Activated B cell treated with CpG ODN at 0.5 μM for 24 hours (primary cell): ENCODE measurements around the gene DCP2. TPM values are rescaled to one million over a fixed set of nuclear protein-coding genes. Genes with fewer than 3 reads are reported as not detected.

Experiments
- ATAC-seq: fragments of 200-7000 bp; cut with Tn5 transposase; one replicate; pipeline ENCODE4 v1.10.0; 2021; ENCODE audit warnings: low read depth, mild to moderate bottlenecking, moderate library complexity
- CTCF ChIA-PET: fragments of 350-600 bp; sonication (Branson Sonifier 250); formaldehyde crosslinking; loops from one replicate; lab custom pipeline; 2021; ENCODE audit warnings: antibody characterized with exemption; lab: Charles Lee
- POLR2A ChIA-PET: fragments of 350-600 bp; sonication (Branson Sonifier 250); formaldehyde crosslinking; loops from one replicate; lab custom pipeline; 2021; ENCODE audit warnings: antibody characterized with exemption; lab: Charles Lee
- DNase-seq: peaks from one replicate; pipeline ENCODE4 v3.0.0; 2022
- H3K27ac Mint-ChIP-seq: one replicate; pipeline ENCODE4 v1.8.0; 2020; ENCODE audit warnings: mixed read lengths
- H3K27me3 Mint-ChIP-seq: one replicate; pipeline ENCODE4 v1.8.0; 2021; ENCODE audit warnings: mixed read lengths
- H3K36me3 Mint-ChIP-seq: one replicate; pipeline ENCODE4 v1.8.0; 2021; ENCODE audit warnings: low read depth, mixed read lengths
- H3K4me1 Mint-ChIP-seq: one replicate; pipeline ENCODE4 v1.8.0; 2021; ENCODE audit warnings: mixed read lengths
- H3K4me3 Mint-ChIP-seq: one replicate; pipeline ENCODE4 v1.8.0; 2020; ENCODE audit warnings: mild to moderate bottlenecking, mixed read lengths
- H3K9me3 Mint-ChIP-seq: one replicate; pipeline ENCODE4 v1.8.0; 2020; ENCODE audit warnings: mixed read lengths
- CTCF ChIP-seq: fragments of 200-600 bp; IDR thresholded peaks from one replicate; pipeline ENCODE4 v1.8.0; 2022; ENCODE audit warnings: antibody characterized with exemption, mild to moderate bottlenecking
- intact Hi-C: fragments of 100-400 bp; cut with micrococcal nuclease; formaldehyde crosslinking; loops from one replicate; pipeline ENCODE4 v1.15.1; 2024
- total RNA-seq: library from RNA; stranded (reverse); gene quantifications from 2 replicates; pipeline ENCODE4 v1.2.3, GENCODE V29; 2022

The DCP2 gene
- total RNA-seq, 1 donor from 2014 or later: 56.0 TPM

- Mint-ChIP-seq H3K27ac (no peak overlapping the region), H3K36me3 (peaks cover 11% of the 10 kb centered on the region), H3K4me3 (no peak overlapping the region), H3K27me3 (no peaks in the 10 kb centered on the region), H3K9me3 (no peaks in the 10 kb centered on the region), H3K4me1 (peaks cover 39% of the 10 kb centered on the region)
- ATAC-seq (no peak), DNase-seq (no peak)
- no peak for TF ChIP-seq CTCF
- ChIA-PET POLR2A (no interaction called here), CTCF (interaction anchor here (0.6 kb wide), 1 partner anchor 107 kb away, joined by 3 read pairs; no protein-coding TSS in a partner anchor)
- intact Hi-C loops: no loop called here
Measured at GRCh38 chr5:112973904-112974303, 2.7 kb upstream of the DCP2 start.

- no peak for DNase-seq
- H3K9me3 Mint-ChIP-seq: no peaks in the 10 kb centered on the region
- peaks cover 11% of the 10 kb centered on the region for H3K36me3 Mint-ChIP-seq
- no peaks in the 10 kb centered on the region for H3K27me3 Mint-ChIP-seq
- no peak for ATAC-seq
- intact Hi-C loops: loop anchor here (5.0 kb wide), 1 partner anchor 453 kb away; no protein-coding TSS in a partner anchor
- no peak for TF ChIP-seq CTCF
- no peak overlapping the region for H3K4me3 Mint-ChIP-seq
- no peak overlapping the region for H3K27ac Mint-ChIP-seq
- peaks cover 41% of the 10 kb centered on the region for H3K4me1 Mint-ChIP-seq
- ChIA-PET POLR2A (interaction anchor here (0.6 to 1.6 kb wide), 3 partner anchors 15 to 126 kb away, joined by 3 read pairs; no protein-coding TSS in a partner anchor), CTCF (interaction anchor here (0.5 to 2.2 kb wide), 2 partner anchors 21 to 56 kb away, joined by 3 to 9 read pairs; no protein-coding TSS in a partner anchor)
Measured at GRCh38 chr5:112974901-112975300, 1.7 kb upstream of the DCP2 start.

GRCh38 chr5:112975721-112976431 is 722 bp upstream of the DCP2 start:
- intact Hi-C loops: loop anchor here (1.0 to 5.0 kb wide), 7 partner anchors 54 to 1463 kb away; partner anchors contain the start of genes REEP5, SRP19, STARD4 and YTHDC2
- no peak for DNase-seq
- Mint-ChIP-seq H3K27me3 (no peaks in the 10 kb centered on the region), H3K4me1 (peaks cover 49% of the 10 kb centered on the region), H3K9me3 (no peaks in the 10 kb centered on the region), H3K4me3 (peak overlapping the region; percentile 100), H3K36me3 (peaks cover 15% of the 10 kb centered on the region), H3K27ac (peak overlapping the region; percentile 96)
- ATAC-seq: no peak
- ChIA-PET POLR2A (interaction anchor here (0.5 to 2.0 kb wide), 20 partner anchors 8 to 815 kb away, joined by 3 to 41 read pairs (median 4); partner anchors contain the start of genes REEP5, SRP19 and YTHDC2), CTCF (interaction anchor here (0.5 to 2.2 kb wide), 7 partner anchors 13 to 425 kb away, joined by 3 to 9 read pairs (median 4); no protein-coding TSS in a partner anchor)
- TF ChIP-seq CTCF: no peak

- DNase-seq: no peak
- Mint-ChIP-seq H3K36me3 (peaks cover 25% of the 10 kb centered on the region), H3K9me3 (no peaks in the 10 kb centered on the region), H3K27ac (peak overlapping the region; percentile 96), H3K4me3 (peak overlapping the region; percentile 100), H3K27me3 (no peaks in the 10 kb centered on the region), H3K4me1 (peaks cover 54% of the 10 kb centered on the region)
- POLR2A ChIA-PET: no interaction called here
- CTCF ChIA-PET: no interaction called here
- ATAC-seq: no peak
- intact Hi-C loops: loop anchor here (2.0 to 5.0 kb wide), 4 partner anchors 271 to 1465 kb away; partner anchors contain the start of gene STARD4
- no peak for TF ChIP-seq CTCF
Measured at GRCh38 chr5:112977440-112977861, 853 bp downstream of the DCP2 start.

- Mint-ChIP-seq H3K4me3 (no peak overlapping the region), H3K9me3 (no peaks in the 10 kb centered on the region), H3K36me3 (peaks cover 38% of the 10 kb centered on the region), H3K4me1 (peaks cover 64% of the 10 kb centered on the region), H3K27ac (no peak overlapping the region), H3K27me3 (no peaks in the 10 kb centered on the region)
- intact Hi-C loops: loop anchor here (5.0 kb wide), 1 partner anchor 457 kb away; no protein-coding TSS in a partner anchor
- TF ChIP-seq CTCF: no peak
- POLR2A ChIA-PET: interaction anchor here (0.8 kb wide), 1 partner anchor 118 kb away, joined by 5 read pairs; the partner anchor contains the start of gene SRP19
- DNase-seq: no peak
- ATAC-seq: no peak
- CTCF ChIA-PET: interaction anchor here (1.0 to 3.5 kb wide), 3 partner anchors 17 to 535 kb away, joined by 3 to 22 read pairs (median 5); partner anchors contain the start of gene YTHDC2
Measured at GRCh38 chr5:112978836-112979235, 2.2 kb downstream of the DCP2 start.
